Dendritic cell treated with granulocyte-macrophage colony-stimulating factor and Interleukin-4, amounts not matched to agents 40 ng/mL and 50 ng/mL, for 4 days (primary cell): Measurements from ENCODE around the gene PKN1.
"Not testable (repeated sequence)": the region's sequence is repeated elsewhere in the genome, so short reads cannot be mapped to it uniquely, and the experiment has no call there.

Source experiments
- H3K27ac Mint-ChIP-seq: one replicate; pipeline ENCODE4 v1.8.0; 2022; ENCODE audit warnings: mild to moderate bottlenecking, mixed read lengths
- H3K27me3 Mint-ChIP-seq: one replicate; pipeline ENCODE4 v1.8.0; 2022; ENCODE audit warnings: mild to moderate bottlenecking, mixed read lengths
- H3K36me3 Mint-ChIP-seq: one replicate; pipeline ENCODE4 v1.8.0; 2022; ENCODE audit warnings: low read depth, mixed read lengths
- H3K4me1 Mint-ChIP-seq: one replicate; pipeline ENCODE4 v1.8.0; 2022; ENCODE audit warnings: low read depth, mixed read lengths
- H3K4me3 Mint-ChIP-seq: one replicate; pipeline ENCODE4 v1.8.0; 2022; ENCODE audit warnings: mild to moderate bottlenecking, moderate library complexity, mixed read lengths
- H3K9me3 Mint-ChIP-seq: one replicate; pipeline ENCODE4 v1.8.0; 2022; ENCODE audit warnings: mixed read lengths
- intact Hi-C: fragments of 100-400 bp; cut with micrococcal nuclease; formaldehyde crosslinking; loops from one replicate; pipeline ENCODE4 v1.15.0; 2022

PKN1 gene

GRCh38 chr19:14401468-14402195 lies 31.5 kb upstream of the PKN1 start:
- intact Hi-C loops: loop anchor here (2.0 to 10.0 kb wide), 3 partner anchors 17 to 257 kb away; no protein-coding TSS in a partner anchor
- Mint-ChIP-seq H3K4me3 (no peak overlapping the region), H3K27me3 (no peaks in the 10 kb centered on the region), H3K9me3 (no peaks in the 10 kb centered on the region), H3K27ac (peak overlapping the region; percentile 75), H3K4me1 (peaks cover 52% of the 10 kb centered on the region), H3K36me3 (peaks cover 99% of the 10 kb centered on the region)

- peaks cover 99% of the 10 kb centered on the region for H3K36me3 Mint-ChIP-seq
- peak overlapping the region; percentile 75 for H3K27ac Mint-ChIP-seq
- no peak overlapping the region for H3K4me3 Mint-ChIP-seq
- H3K9me3 Mint-ChIP-seq: no peaks in the 10 kb centered on the region
- intact Hi-C loops: loop anchor here (2.0 to 10.0 kb wide), 3 partner anchors 18 to 258 kb away; no protein-coding TSS in a partner anchor
- peaks cover 53% of the 10 kb centered on the region for H3K4me1 Mint-ChIP-seq
- no peaks in the 10 kb centered on the region for H3K27me3 Mint-ChIP-seq
Observed at GRCh38 chr19:14402332-14403144, 30.6 kb upstream of the PKN1 start.

GRCh38 chr19:14403145-14403930 lies 29.8 kb upstream of the PKN1 start:
- H3K4me1 Mint-ChIP-seq: peaks cover 50% of the 10 kb centered on the region
- H3K36me3 Mint-ChIP-seq: peaks cover 99% of the 10 kb centered on the region
- H3K9me3 Mint-ChIP-seq, H3K27me3 Mint-ChIP-seq, H3K4me3 Mint-ChIP-seq: not testable (repeated sequence)
- intact Hi-C loops: loop anchor here (2.0 to 10.0 kb wide), 3 partner anchors 19 to 259 kb away; no protein-coding TSS in a partner anchor
- peak overlapping the region; percentile 75 for H3K27ac Mint-ChIP-seq

GRCh38 chr19:14404312-14404711 lies 28.8 kb upstream of the PKN1 start:
- Mint-ChIP-seq H3K27ac (peak overlapping the region; percentile 42), H3K9me3 (no peaks in the 10 kb centered on the region), H3K36me3 (peaks cover 99% of the 10 kb centered on the region), H3K27me3 (no peaks in the 10 kb centered on the region), H3K4me1 (peaks cover 58% of the 10 kb centered on the region), H3K4me3 (no peak overlapping the region)
- intact Hi-C loops: loop anchor here (5.0 to 10.0 kb wide), 2 partner anchors 37 to 260 kb away; no protein-coding TSS in a partner anchor

GRCh38 chr19:14405380-14405757 lies 27.7 kb upstream of the PKN1 start:
- Mint-ChIP-seq H3K9me3 (no peaks in the 10 kb centered on the region), H3K36me3 (peaks cover 100% of the 10 kb centered on the region), H3K27me3 (no peaks in the 10 kb centered on the region), H3K27ac (peak overlapping the region; percentile 46), H3K4me1 (peaks cover 61% of the 10 kb centered on the region), H3K4me3 (no peak overlapping the region)
- intact Hi-C loops: loop anchor here (10.0 kb wide), 1 partner anchor 261 kb away; no protein-coding TSS in a partner anchor

- H3K4me1 Mint-ChIP-seq: peaks cover 58% of the 10 kb centered on the region
- H3K9me3 Mint-ChIP-seq: no peaks in the 10 kb centered on the region
- intact Hi-C loops: loop anchor here (10.0 kb wide), 1 partner anchor 261 kb away; no protein-coding TSS in a partner anchor
- H3K4me3 Mint-ChIP-seq: no peak overlapping the region
- H3K27me3 Mint-ChIP-seq: no peaks in the 10 kb centered on the region
- H3K27ac Mint-ChIP-seq: peak overlapping the region; percentile 46
- peaks cover 100% of the 10 kb centered on the region for H3K36me3 Mint-ChIP-seq
Observed at GRCh38 chr19:14405758-14406644, 27.1 kb upstream of the PKN1 start.

- intact Hi-C loops: loop anchor here (10.0 kb wide), 1 partner anchor 262 kb away; no protein-coding TSS in a partner anchor
- Mint-ChIP-seq H3K27ac (peak overlapping the region; percentile 46), H3K4me3 (peak overlapping the region; percentile 25), H3K36me3 (peaks cover 100% of the 10 kb centered on the region), H3K4me1 (peaks cover 49% of the 10 kb centered on the region), H3K9me3 (no peaks in the 10 kb centered on the region), H3K27me3 (no peaks in the 10 kb centered on the region)
Observed at GRCh38 chr19:14406645-14407401, 26.3 kb upstream of the PKN1 start.

- no peaks in the 10 kb centered on the region for H3K27me3 Mint-ChIP-seq
- H3K36me3 Mint-ChIP-seq: peaks cover 100% of the 10 kb centered on the region
- H3K9me3 Mint-ChIP-seq: no peaks in the 10 kb centered on the region
- no peak overlapping the region for H3K4me3 Mint-ChIP-seq
- intact Hi-C loops: loop anchor here (10.0 kb wide), 1 partner anchor 263 kb away; no protein-coding TSS in a partner anchor
- H3K4me1 Mint-ChIP-seq: peaks cover 46% of the 10 kb centered on the region
- peak overlapping the region; percentile 72 for H3K27ac Mint-ChIP-seq
Observed at GRCh38 chr19:14407605-14408484, 25.3 kb upstream of the PKN1 start.

- intact Hi-C loops: loop anchor here (10.0 kb wide), 1 partner anchor 264 kb away; no protein-coding TSS in a partner anchor
- H3K27me3 Mint-ChIP-seq: no peaks in the 10 kb centered on the region
- no peaks in the 10 kb centered on the region for H3K9me3 Mint-ChIP-seq
- peaks cover 53% of the 10 kb centered on the region for H3K4me1 Mint-ChIP-seq
- peaks cover 100% of the 10 kb centered on the region for H3K36me3 Mint-ChIP-seq
- H3K4me3 Mint-ChIP-seq: no peak overlapping the region
- no peak overlapping the region for H3K27ac Mint-ChIP-seq
Observed at GRCh38 chr19:14408491-14409145, 24.5 kb upstream of the PKN1 start.

GRCh38 chr19:14409146-14410023 lies 23.7 kb upstream of the PKN1 start:
- Mint-ChIP-seq H3K4me3 (no peak overlapping the region), H3K27ac (no peak overlapping the region)
- intact Hi-C loops: loop anchor here (10.0 kb wide), 1 partner anchor 265 kb away; no protein-coding TSS in a partner anchor

More at GRCh38 chr19:14409146-14410023, 23.7 kb upstream of the PKN1 start:
- Mint-ChIP-seq H3K27me3 (no peaks in the 10 kb centered on the region), H3K36me3 (peaks cover 98% of the 10 kb centered on the region), H3K9me3 (no peaks in the 10 kb centered on the region), H3K4me1 (peaks cover 53% of the 10 kb centered on the region)
